ENCODE results near the gene F11R.
"Not testable (repeated sequence)": the region's sequence is repeated elsewhere in the genome, so short reads cannot be mapped to it uniquely, and the experiment has no call there.

Gene F11R

GRCh38 chr1:161020509-161021164, at the start of gene F11R:
Gene F11R (minus strand): TSS chr1:161021152. CDS start chr1:161021073, 79 bp downstream.
- TF ChIP-seq NFRKB (IDR thresholded peaks at IDR 0.05) (no peak), ZNF384 (IDR thresholded peaks at IDR 0.05) (no peak), CTBP1 (IDR thresholded peaks at IDR 0.05; ENCODE audit: borderline replicate concordance) (no peak), FOXM1 (IDR thresholded peaks at IDR 0.05; ENCODE audit: borderline replicate concordance) (no peak), L3MBTL2 (conservative IDR thresholded peaks at IDR 0.05) (no peak), LEF1 (IDR thresholded peaks at IDR 0.05; ENCODE audit: borderline replicate concordance) (no peak), FOXK2 (IDR thresholded peaks at IDR 0.05) (no peak), ARNT (IDR thresholded peaks at IDR 0.05) (no peak), ELF4 (IDR thresholded peaks at IDR 0.05) (no peak), BHLHE40 (IDR thresholded peaks at IDR 0.05; ENCODE audit: borderline replicate concordance) (no peak), TARDBP (IDR thresholded peaks at IDR 0.05) (no peak)
- CTCF ChIA-PET, result interaction anchor here (0.6 to 0.8 kb wide), 2 partner anchors 23 to 24 kb away, joined by 3 read pairs; no protein-coding TSS in a partner anchor
- POLR2A ChIA-PET, result interaction anchor here (0.7 to 2.8 kb wide), 9 partner anchors 10 to 293 kb away, joined by 3 to 32 read pairs (median 5); partner anchors contain the start of genes DEDD, NIT1, PFDN2 and SDHC
- DNase-seq (ENCODE audit: extremely low spot score), result peak; percentile 63

DNA sequence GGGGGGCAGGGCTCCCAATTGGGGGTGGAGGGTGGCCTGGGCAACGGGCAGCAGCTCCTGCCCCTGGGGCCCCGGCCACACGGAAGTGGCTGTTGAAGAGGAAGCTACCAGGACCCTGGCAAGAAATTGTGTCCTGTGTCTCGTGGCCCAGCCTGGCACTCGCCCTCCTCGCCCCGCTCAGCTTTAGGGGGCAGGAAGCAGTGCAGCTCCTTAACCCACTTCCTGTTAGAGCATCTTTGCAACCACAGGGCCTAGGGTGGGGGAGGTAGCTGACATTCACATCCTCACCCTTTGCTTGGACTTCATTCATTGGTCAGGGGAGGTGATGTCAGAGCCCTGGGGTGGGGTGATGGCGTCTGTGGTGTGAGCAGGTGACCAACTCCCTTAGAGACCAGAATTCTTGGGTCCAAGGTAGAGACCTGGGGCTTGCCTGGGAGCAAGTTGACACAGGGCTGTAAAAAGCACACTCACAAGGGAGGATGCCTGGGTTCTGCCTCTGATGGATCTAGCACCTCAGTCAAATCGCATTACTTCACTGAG, 48.8 kb upstream of the F11R start, which contains the start of gene ARHGAP30:
Gene ARHGAP30 (minus strand): TSS at position 161 of the 540 bp plus-strand sequence. CDS start 267 bp downstream, outside the sequence.
- DNase-seq (ENCODE audit: extremely low spot score), result no peak
- ChIA-PET POLR2A (no interaction called here), CTCF (interaction anchor here (0.5 kb wide), 1 partner anchor 79 kb away, joined by 3 read pairs; no protein-coding TSS in a partner anchor)
- TF ChIP-seq HDGF (IDR thresholded peaks at IDR 0.05; ENCODE audit: borderline replicate concordance) (no peak), TARDBP (IDR thresholded peaks at IDR 0.05) (no peak), FOXK2 (IDR thresholded peaks at IDR 0.05) (no peak), L3MBTL2 (conservative IDR thresholded peaks at IDR 0.05) (no peak), ZNF384 (IDR thresholded peaks at IDR 0.05) (no peak), LEF1 (IDR thresholded peaks at IDR 0.05; ENCODE audit: borderline replicate concordance) (no peak), FOXM1 (IDR thresholded peaks at IDR 0.05; ENCODE audit: borderline replicate concordance) (no peak), SUZ12 (IDR thresholded peaks at IDR 0.05) (no peak), BHLHE40 (IDR thresholded peaks at IDR 0.05; ENCODE audit: borderline replicate concordance) (no peak), PKNOX1 (IDR thresholded peaks at IDR 0.05) (no peak), ELF4 (IDR thresholded peaks at IDR 0.05) (no peak), NFRKB (IDR thresholded peaks at IDR 0.05) (no peak), SP1 (IDR thresholded peaks at IDR 0.05) (no peak), CTBP1 (IDR thresholded peaks at IDR 0.05; ENCODE audit: borderline replicate concordance) (no peak), FOXA1 (IDR thresholded peaks at IDR 0.05) (no peak), ARNT (IDR thresholded peaks at IDR 0.05) (no peak)

- DNase-seq (ENCODE audit: extremely low spot score), result no peak
- POLR2A ChIA-PET, result no interaction called here
- no peak for TF ChIP-seq SP1 (IDR thresholded peaks at IDR 0.05)
- TF ChIP-seq ZNF384 (IDR thresholded peaks at IDR 0.05), result no peak
- TF ChIP-seq FOXK2 (IDR thresholded peaks at IDR 0.05), result no peak
- no peak for TF ChIP-seq TARDBP (IDR thresholded peaks at IDR 0.05)
- no peak for TF ChIP-seq ELF4 (IDR thresholded peaks at IDR 0.05)
- CTCF ChIA-PET, result no interaction called here
Observed at GRCh38 chr1:161069241-161069640, 48.3 kb upstream of the F11R start.

- no peak for TF ChIP-seq ELF4 (IDR thresholded peaks at IDR 0.05)
- no peak for TF ChIP-seq HDGF (IDR thresholded peaks at IDR 0.05; ENCODE audit: borderline replicate concordance)
- no peak for TF ChIP-seq FOXM1 (IDR thresholded peaks at IDR 0.05; ENCODE audit: borderline replicate concordance)
- no peak for TF ChIP-seq PKNOX1 (IDR thresholded peaks at IDR 0.05)
- TF ChIP-seq SP1 (IDR thresholded peaks at IDR 0.05), result no peak
- no peak for TF ChIP-seq NFRKB (IDR thresholded peaks at IDR 0.05)
- TF ChIP-seq FOXA1 (IDR thresholded peaks at IDR 0.05), result no peak
- no peak for TF ChIP-seq TARDBP (IDR thresholded peaks at IDR 0.05)
- TF ChIP-seq SUZ12 (IDR thresholded peaks at IDR 0.05), result no peak
- TF ChIP-seq ARNT (IDR thresholded peaks at IDR 0.05), result no peak
- no peak for TF ChIP-seq L3MBTL2 (conservative IDR thresholded peaks at IDR 0.05)
- TF ChIP-seq CTBP1 (IDR thresholded peaks at IDR 0.05; ENCODE audit: borderline replicate concordance), result no peak
- TF ChIP-seq BHLHE40 (IDR thresholded peaks at IDR 0.05; ENCODE audit: borderline replicate concordance), result no peak
- no peak for DNase-seq (ENCODE audit: extremely low spot score)
- POLR2A ChIA-PET, result interaction anchor here (1.3 kb wide), 1 partner anchor 23 kb away, joined by 4 read pairs; the partner anchor contains the start of gene USF1
- CTCF ChIA-PET, result no interaction called here
Observed at GRCh38 chr1:161068306-161069234, 47.6 kb upstream of the F11R start.

GRCh38 chr1:161066694-161067093, 45.7 kb upstream of the F11R start:
- DNase-seq (ENCODE audit: extremely low spot score), result no peak
- ChIA-PET CTCF (no interaction called here), POLR2A (no interaction called here)
- TF ChIP-seq LEF1 (IDR thresholded peaks at IDR 0.05; ENCODE audit: borderline replicate concordance) (no peak), BHLHE40 (IDR thresholded peaks at IDR 0.05; ENCODE audit: borderline replicate concordance) (no peak), FOXK2 (IDR thresholded peaks at IDR 0.05) (no peak), PKNOX1 (IDR thresholded peaks at IDR 0.05) (no peak), ELF4 (IDR thresholded peaks at IDR 0.05) (no peak), HDGF (IDR thresholded peaks at IDR 0.05; ENCODE audit: borderline replicate concordance) (no peak), FOXA1 (IDR thresholded peaks at IDR 0.05) (no peak), SP1 (IDR thresholded peaks at IDR 0.05) (no peak), SUZ12 (IDR thresholded peaks at IDR 0.05) (no peak), ARNT (IDR thresholded peaks at IDR 0.05) (no peak), CTBP1 (IDR thresholded peaks at IDR 0.05; ENCODE audit: borderline replicate concordance) (no peak), TARDBP (IDR thresholded peaks at IDR 0.05) (no peak), L3MBTL2 (conservative IDR thresholded peaks at IDR 0.05) (no peak), ZNF384 (IDR thresholded peaks at IDR 0.05) (no peak), FOXM1 (IDR thresholded peaks at IDR 0.05; ENCODE audit: borderline replicate concordance) (no peak), NFRKB (IDR thresholded peaks at IDR 0.05) (no peak)

DNA sequence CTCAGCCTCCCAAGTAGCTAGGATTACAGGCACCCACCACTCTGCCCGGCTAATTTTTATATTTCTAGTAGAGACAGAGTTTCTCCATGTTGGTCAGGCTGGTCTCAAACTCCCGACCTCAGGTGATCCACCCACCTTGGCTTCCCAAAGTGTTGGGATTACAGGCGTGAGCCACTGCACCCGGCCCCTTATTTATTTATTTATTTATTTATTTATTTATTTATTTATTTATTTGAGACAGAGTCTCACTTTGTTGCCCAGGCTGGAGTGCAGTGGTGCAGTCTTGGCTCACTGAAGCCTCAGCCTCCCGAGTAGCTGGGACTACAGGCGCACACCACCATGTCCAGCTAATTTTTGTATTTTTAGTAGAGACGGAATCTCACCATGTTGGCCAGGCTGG, 44.7 kb upstream of the F11R start:
- DNase-seq (ENCODE audit: extremely low spot score); CTCF ChIA-PET; POLR2A ChIA-PET: not testable (repeated sequence)

GRCh38 chr1:161063936-161064335, 43.0 kb upstream of the F11R start:
- DNase-seq (ENCODE audit: extremely low spot score); POLR2A ChIA-PET: not testable (repeated sequence)
- CTCF ChIA-PET, result interaction anchor here (0.8 kb wide), 1 partner anchor 250 kb away, joined by 8 read pairs; the partner anchor contains the start of gene SDHC

Data from HEK293T (cell line).